Colonic mucosa (tissue), 4 donors: ENCODE data around the gene AKAP8L. TPM values are rescaled to one million over a fixed set of nuclear protein-coding genes. Genes with fewer than 3 reads are reported as not detected.
"Not testable (repeated sequence)": the region's sequence is repeated elsewhere in the genome, so short reads cannot be mapped to it uniquely, and the experiment has no call there.

Experiments
- DNase-seq: peaks from one replicate; pipeline ENCODE4 v3.0.0-alpha.2; 2020
- H3K27ac ChIP-seq: fragments of 200-600 bp; one replicate; pipeline ENCODE4 v1.8.0; 2021
- H3K27me3 ChIP-seq: fragments of 200-600 bp; one replicate; pipeline ENCODE4 v1.8.0; 2021
- H3K36me3 ChIP-seq: fragments of 200-600 bp; one replicate; pipeline ENCODE4 v1.8.0; 2021
- H3K4me1 ChIP-seq: fragments of 200-600 bp; one replicate; pipeline ENCODE4 v1.8.0; 2021; ENCODE audit warnings: mild to moderate bottlenecking
- H3K4me3 ChIP-seq: fragments of 200-600 bp; one replicate; pipeline ENCODE4 v1.8.0; 2021
- H3K9ac ChIP-seq, 2 donors: one replicate each; pipeline ENCODE4 v1.7.0; 2013; ENCODE audit warnings: control low read depth in 2 of 2, low read depth in 2 of 2, low read length in 2 of 2
- H3K9me3 ChIP-seq: fragments of 200-600 bp; one replicate; pipeline ENCODE4 v1.8.0; 2021
- intact Hi-C: fragments of 100-400 bp; cut with DNase I; formaldehyde crosslinking; loops from one replicate; pipeline ENCODE4 v1.14.1; 2022
- total RNA-seq, 2 donors: library from RNA; stranded (reverse); fragmentation: NEBNext Ultra II Directional in 1 of 2; extraction: Animal tissue kit (Norgen Biotek cat#: 25700) in 1 of 2; gene quantifications; one replicate each; pipeline ENCODE4 v1.2.1, GENCODE V29; 2021
- TF ChIP-seq, protein P1 (sequence below): fragments of 200-600 bp; IDR thresholded peaks from one replicate; pipeline ENCODE4 v1.8.0; 2022; ENCODE audit warnings: antibody characterized with exemption, mild to moderate bottlenecking
- donor health status: healthy.
- donor health status: DM: no; HTN: no; CAD: no.
- donor health status: DM: no; HTN: no; CAD: no.

Gene AKAP8L
- total RNA-seq, 2 donors from 2014 or later: 63.5 to 70.2 TPM

DNA sequence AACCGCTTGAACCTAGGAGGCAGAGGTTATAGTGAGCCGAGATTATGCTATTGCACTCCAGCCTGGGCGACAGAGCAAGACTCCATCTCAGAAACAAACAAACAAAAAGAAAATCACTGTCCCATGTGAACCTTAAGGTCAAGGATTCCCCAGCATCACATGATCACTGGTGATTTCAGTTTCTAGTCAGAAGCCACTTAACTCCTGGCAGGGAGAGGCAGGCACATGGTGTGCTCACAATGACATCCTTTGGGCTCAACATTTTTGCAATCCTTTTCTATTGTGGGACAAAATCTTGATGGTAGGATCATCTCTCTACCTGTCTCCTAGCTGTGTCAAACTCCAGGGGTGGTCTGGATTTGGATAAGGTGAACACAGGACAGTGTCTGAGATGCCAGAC is 51.3 kb downstream of the AKAP8L start:
- peaks cover 31% of the 10 kb centered on the region for H3K36me3 ChIP-seq
- TF ChIP-seq, protein P1, sequence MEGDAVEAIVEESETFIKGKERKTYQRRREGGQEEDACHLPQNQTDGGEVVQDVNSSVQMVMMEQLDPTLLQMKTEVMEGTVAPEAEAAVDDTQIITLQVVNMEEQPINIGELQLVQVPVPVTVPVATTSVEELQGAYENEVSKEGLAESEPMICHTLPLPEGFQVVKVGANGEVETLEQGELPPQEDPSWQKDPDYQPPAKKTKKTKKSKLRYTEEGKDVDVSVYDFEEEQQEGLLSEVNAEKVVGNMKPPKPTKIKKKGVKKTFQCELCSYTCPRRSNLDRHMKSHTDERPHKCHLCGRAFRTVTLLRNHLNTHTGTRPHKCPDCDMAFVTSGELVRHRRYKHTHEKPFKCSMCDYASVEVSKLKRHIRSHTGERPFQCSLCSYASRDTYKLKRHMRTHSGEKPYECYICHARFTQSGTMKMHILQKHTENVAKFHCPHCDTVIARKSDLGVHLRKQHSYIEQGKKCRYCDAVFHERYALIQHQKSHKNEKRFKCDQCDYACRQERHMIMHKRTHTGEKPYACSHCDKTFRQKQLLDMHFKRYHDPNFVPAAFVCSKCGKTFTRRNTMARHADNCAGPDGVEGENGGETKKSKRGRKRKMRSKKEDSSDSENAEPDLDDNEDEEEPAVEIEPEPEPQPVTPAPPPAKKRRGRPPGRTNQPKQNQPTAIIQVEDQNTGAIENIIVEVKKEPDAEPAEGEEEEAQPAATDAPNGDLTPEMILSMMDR: no peak

DNA sequence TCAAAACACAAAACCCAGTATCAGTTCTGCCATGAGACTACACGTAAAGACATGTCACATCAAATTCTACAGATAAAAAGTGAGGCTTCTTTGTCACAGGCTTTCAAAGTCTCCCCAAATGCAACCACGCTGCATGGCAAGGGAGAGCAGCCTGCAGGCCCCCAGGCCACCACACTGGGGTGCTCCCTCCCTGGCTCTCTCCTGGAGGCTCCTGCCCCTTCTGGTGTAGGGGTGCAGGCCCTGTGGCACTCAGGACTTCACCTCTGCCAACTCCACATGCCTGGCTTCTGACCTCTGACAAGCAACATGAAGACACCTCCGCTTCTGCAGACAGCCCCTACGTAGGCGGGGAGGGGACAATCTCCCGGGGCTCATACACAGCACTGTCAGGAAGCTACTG is 53.5 kb downstream of the AKAP8L start:
- intact Hi-C loops: no loop called here
- H3K9me3 ChIP-seq: no peaks in the 10 kb centered on the region
- no peak overlapping the region for H3K27ac ChIP-seq
- H3K9ac ChIP-seq: no peak overlapping the region
- H3K4me1 ChIP-seq: no peaks in the 10 kb centered on the region
- TF ChIP-seq, protein P1: no peak
- no peak for DNase-seq
- peaks cover 23% of the 10 kb centered on the region for H3K36me3 ChIP-seq
- no peak overlapping the region for H3K4me3 ChIP-seq
- no peaks in the 10 kb centered on the region for H3K27me3 ChIP-seq

More for the DNA sequence above, 51.3 kb downstream of the AKAP8L start:
- H3K4me1 ChIP-seq: no peaks in the 10 kb centered on the region
- no peak overlapping the region for H3K27ac ChIP-seq
- intact Hi-C loops: no loop called here
- H3K9ac ChIP-seq: no peak overlapping the region
- H3K9me3 ChIP-seq: no peaks in the 10 kb centered on the region
- no peaks in the 10 kb centered on the region for H3K27me3 ChIP-seq
- no peak overlapping the region for H3K4me3 ChIP-seq
- no peak for DNase-seq

DNA sequence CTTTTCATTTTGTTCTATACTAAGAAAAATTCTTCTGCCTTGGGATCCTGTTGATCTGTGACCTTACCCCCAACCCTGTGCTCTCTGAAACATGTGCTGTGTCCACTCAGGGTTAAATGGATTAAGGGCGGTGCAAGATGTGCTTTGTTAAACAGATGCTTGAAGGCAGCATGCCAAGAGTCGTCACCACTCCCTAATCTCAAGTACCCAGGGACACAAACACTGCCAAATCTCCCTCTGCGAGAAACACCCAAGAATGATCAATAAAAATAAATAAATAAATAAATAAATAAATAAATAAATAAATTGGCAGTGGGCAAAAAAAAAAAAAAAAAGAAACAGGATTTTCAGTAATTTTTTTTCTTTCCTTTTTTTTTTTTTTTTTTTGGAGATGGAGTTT is 55.0 kb downstream of the AKAP8L start:
- intact Hi-C loops, H3K27me3 ChIP-seq, DNase-seq, H3K4me1 ChIP-seq, H3K4me3 ChIP-seq, H3K9ac ChIP-seq, H3K9me3 ChIP-seq, H3K27ac ChIP-seq: not testable (repeated sequence)
- H3K36me3 ChIP-seq: peaks cover 17% of the 10 kb centered on the region

DNA sequence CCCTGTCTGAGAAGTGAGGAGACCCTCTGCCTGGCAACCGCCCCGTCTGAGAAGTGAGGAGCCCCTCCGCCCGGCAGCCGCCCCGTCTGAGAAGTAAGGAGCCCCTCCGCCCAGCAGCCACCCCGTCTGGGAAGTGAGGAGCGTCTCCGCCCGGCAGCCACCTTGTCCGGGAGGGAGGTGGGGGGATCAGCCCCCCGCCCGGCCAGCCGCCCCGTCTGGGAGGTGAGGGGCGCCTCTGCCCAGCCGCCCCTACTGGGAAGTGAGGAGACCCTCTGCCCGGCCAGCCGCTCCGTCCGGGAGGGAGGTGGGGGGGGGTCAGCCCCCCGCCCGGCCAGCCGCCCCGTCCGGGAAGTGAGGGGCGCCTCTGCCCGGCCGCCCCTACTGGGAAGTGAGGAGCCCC is 55.7 kb downstream of the AKAP8L start:
- H3K27me3 ChIP-seq, DNase-seq, H3K36me3 ChIP-seq, H3K27ac ChIP-seq, H3K9me3 ChIP-seq, H3K9ac ChIP-seq, H3K4me1 ChIP-seq, H3K4me3 ChIP-seq, intact Hi-C loops: not testable (repeated sequence)

DNA sequence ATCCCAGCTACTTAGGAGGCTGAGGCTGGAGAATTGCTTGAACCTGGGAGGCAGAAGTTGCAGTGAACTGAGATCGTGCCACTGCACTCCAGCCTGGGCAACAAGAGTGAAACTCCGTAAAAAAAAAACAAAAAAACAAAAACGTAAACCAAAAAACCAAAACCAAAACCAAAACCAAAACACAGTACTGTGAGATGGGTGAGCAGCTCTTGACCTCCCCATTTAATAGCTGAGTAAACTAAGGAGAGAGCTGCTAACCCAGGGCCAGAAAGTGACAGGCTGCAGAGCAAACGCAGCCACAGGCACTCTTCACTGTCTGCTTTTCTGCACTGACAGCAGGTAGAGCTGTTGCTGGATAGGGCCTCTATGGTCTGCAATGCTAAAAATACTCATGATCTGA is 58.8 kb downstream of the AKAP8L start:
- H3K9ac ChIP-seq, intact Hi-C loops, H3K4me3 ChIP-seq, DNase-seq, H3K9me3 ChIP-seq, H3K27ac ChIP-seq, H3K27me3 ChIP-seq, H3K4me1 ChIP-seq: not testable (repeated sequence)
- H3K36me3 ChIP-seq: peaks cover 11% of the 10 kb centered on the region

DNA sequence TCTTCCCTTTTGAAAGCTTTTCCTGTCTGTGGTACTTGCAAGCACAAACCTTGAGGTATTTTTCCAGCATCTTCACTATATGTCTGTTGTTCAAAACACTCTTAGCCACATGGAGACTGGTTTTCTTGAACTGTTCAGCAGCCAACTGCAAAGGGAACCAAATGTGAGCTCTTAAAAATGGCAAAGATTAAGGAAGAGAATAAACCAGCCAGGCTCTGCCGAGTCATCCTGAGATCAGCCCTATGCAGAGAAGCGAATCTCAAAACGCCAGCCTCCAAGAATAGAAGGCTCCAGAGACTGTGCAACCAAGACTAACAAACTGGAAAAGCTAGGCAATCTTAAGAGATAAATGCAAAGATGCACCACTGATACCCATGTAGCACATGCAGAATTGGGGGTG is 59.9 kb downstream of the AKAP8L start:
- H3K4me1 ChIP-seq: no peaks in the 10 kb centered on the region
- no peaks in the 10 kb centered on the region for H3K27me3 ChIP-seq
- TF ChIP-seq, protein P1: no peak
- H3K4me3 ChIP-seq: no peak overlapping the region
- no peak for DNase-seq
- peaks cover 11% of the 10 kb centered on the region for H3K36me3 ChIP-seq
- no peaks in the 10 kb centered on the region for H3K9me3 ChIP-seq
- intact Hi-C loops: no loop called here
- no peak overlapping the region for H3K27ac ChIP-seq
- no peak overlapping the region for H3K9ac ChIP-seq

DNA sequence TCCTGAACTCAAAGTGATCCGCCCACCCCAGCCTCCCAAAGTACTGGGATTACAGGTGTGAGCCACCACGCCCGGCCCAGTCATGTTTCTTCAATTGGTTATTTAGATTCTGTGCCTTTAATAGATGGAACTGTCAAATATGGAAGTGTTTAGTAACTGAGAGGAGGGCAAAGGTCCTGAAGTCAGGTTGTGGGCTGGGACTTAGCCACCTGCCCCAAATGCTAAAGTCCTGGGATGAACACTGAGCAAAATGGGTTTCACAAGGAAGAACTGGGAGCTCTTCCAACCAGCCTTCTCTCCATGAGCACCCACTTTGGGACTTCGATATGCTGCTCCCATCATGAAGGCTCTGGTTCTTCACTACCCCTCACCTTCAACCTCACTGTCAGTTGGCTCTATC is 60.9 kb downstream of the AKAP8L start:
- H3K36me3 ChIP-seq: peaks cover 11% of the 10 kb centered on the region
- intact Hi-C loops: no loop called here
- no peaks in the 10 kb centered on the region for H3K9me3 ChIP-seq
- no peak overlapping the region for H3K4me3 ChIP-seq
- H3K9ac ChIP-seq: no peak overlapping the region
- no peaks in the 10 kb centered on the region for H3K4me1 ChIP-seq
- TF ChIP-seq, protein P1: no peak
- no peaks in the 10 kb centered on the region for H3K27me3 ChIP-seq
- H3K27ac ChIP-seq: no peak overlapping the region
- no peak for DNase-seq
